AG04450 (cell line): Measurements from ENCODE around the gene ARFGEF2. TPM values are rescaled to one million over a fixed set of nuclear protein-coding genes. Genes with fewer than 3 reads are reported as not detected.

Experiments used
- CTCF ChIA-PET: fragments of 300-600, 350-600 bp; formaldehyde crosslinking; extraction: SDS; loops from one replicate; lab custom pipeline; 2022; ENCODE audit warnings: antibody characterized with exemption, inconsistent platforms; lab: Charles Lee
- POLR2A ChIA-PET: fragments of 350-600 bp; formaldehyde crosslinking; extraction: SDS; loops from one replicate; lab custom pipeline; 2021; ENCODE audit warnings: antibody characterized with exemption, inconsistent platforms; lab: Yijun Ruan, JAX
- DNase-seq: peaks from one replicate; pipeline ENCODE4 v3.0.0-alpha.2; 2011; ENCODE audit warnings: low read depth, low spot score
- H3K27ac ChIP-seq: one replicate; pipeline ENCODE4 v1.5.1; 2012; ENCODE audit warnings: low read depth, low read length, control low read depth
- H3K27me3 ChIP-seq: one replicate; pipeline ENCODE4 v1.6.0; 2012; ENCODE audit warnings: low read length; ENCODE audit not compliant: control insufficient read depth, insufficient read depth
- H3K4me3 ChIP-seq: 2 replicates; pipeline ENCODE4 v1.5.1; 2011; ENCODE audit warnings: mild to moderate bottlenecking, low read depth, low read length, control low read depth
- H3K9me3 ChIP-seq: 2 replicates; pipeline ENCODE4 v1.5.1; 2012; ENCODE audit warnings: low read length; ENCODE audit not compliant: control insufficient read depth, insufficient read depth
- CTCF ChIP-seq: IDR thresholded peaks from 2 replicates; pipeline ENCODE4 v1.5.1; 2011; ENCODE audit warnings: low read depth, low read length, control low read depth, inconsistent platforms
- polyA plus RNA-seq: library from polyadenylated mRNA; depleted of rRNA; stranded (reverse); fragments of >200 nt; gene quantifications from 2 replicates; pipeline ENCODE4 v1.2.3, GENCODE V29; 2011

ARFGEF2 gene
- polyA plus RNA-seq, 1 experiment, result 22.3 TPM

- Histone ChIP-seq H3K27me3 (no peaks in the 10 kb centered on the region), H3K4me3 (no peak overlapping the region), H3K27ac (no peak overlapping the region), H3K9me3 (no peaks in the 10 kb centered on the region)
- DNase-seq, result no peak
- ChIA-PET CTCF (interaction anchor here (0.9 kb wide), 1 partner anchor 41 kb away, joined by 3 read pairs; no protein-coding TSS in a partner anchor), POLR2A (no interaction called here)
- no peak for TF ChIP-seq CTCF
These were observed 23.3 kb downstream of the ARFGEF2 start for GRCh38 chr20:48944663-48945297.

GRCh38 chr20:48945840-48946514 is 24.5 kb downstream of the ARFGEF2 start:
- TF ChIP-seq CTCF, result no peak
- no peak for DNase-seq
- Histone ChIP-seq H3K27me3 (no peaks in the 10 kb centered on the region), H3K9me3 (no peaks in the 10 kb centered on the region), H3K4me3 (no peak overlapping the region), H3K27ac (peak overlapping the region; percentile 47)
- ChIA-PET POLR2A (no interaction called here), CTCF (interaction anchor here (0.5 to 1.1 kb wide), 3 partner anchors 13 to 288 kb away, joined by 3 to 4 read pairs (median 3); partner anchors contain the start of gene DDX27)

GRCh38 chr20:48948612-48949011 is 27.1 kb downstream of the ARFGEF2 start:
- ChIA-PET CTCF (interaction anchor here (0.6 kb wide), 1 partner anchor 78 kb away, joined by 5 read pairs; no protein-coding TSS in a partner anchor), POLR2A (no interaction called here)
- Histone ChIP-seq H3K4me3 (no peak overlapping the region), H3K27ac (no peak overlapping the region), H3K9me3 (no peaks in the 10 kb centered on the region), H3K27me3 (no peaks in the 10 kb centered on the region)
- no peak for TF ChIP-seq CTCF
- DNase-seq, result no peak

- no peak; the same call in 1 of the 2 replicates for TF ChIP-seq CTCF
- Histone ChIP-seq H3K9me3 (no peaks in the 10 kb centered on the region), H3K27me3 (no peaks in the 10 kb centered on the region), H3K27ac (no peak overlapping the region), H3K4me3 (no peak overlapping the region)
- POLR2A ChIA-PET, result no interaction called here
- CTCF ChIA-PET, result interaction anchor here (0.6 to 1.4 kb wide), 2 partner anchors 78 to 329 kb away, joined by 4 to 5 read pairs; no protein-coding TSS in a partner anchor
- no peak for DNase-seq
These were observed 28.0 kb downstream of the ARFGEF2 start for GRCh38 chr20:48949304-48950170.
